ENCODE measurements around the gene TMEM139.
"Not testable (repeated sequence)": the region's sequence is repeated elsewhere in the genome, so short reads cannot be mapped to it uniquely, and the experiment has no call there.

TMEM139 gene

DNA sequence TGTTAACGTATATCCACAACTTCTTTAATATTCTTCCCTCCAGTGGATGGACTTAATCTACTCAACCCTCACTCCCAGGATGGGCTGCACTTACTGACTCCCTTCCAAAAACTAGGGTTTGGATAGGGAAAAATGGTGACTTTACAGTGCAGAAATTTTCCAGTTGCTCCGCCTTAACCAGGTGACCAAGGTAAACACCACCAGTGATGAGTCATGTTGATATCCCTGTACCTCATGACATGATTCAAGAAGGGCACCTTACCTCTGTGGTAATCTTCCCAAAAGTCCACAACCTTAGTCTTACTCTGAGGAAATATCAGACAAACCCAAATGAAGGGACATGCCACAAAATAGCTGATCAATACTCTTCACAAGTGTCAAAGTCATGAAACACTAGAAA is 25.0 kb upstream of the TMEM139 start:
- no peak for ATAC-seq
- no peak for DNase-seq

- no peak for DNase-seq
- no peak for ATAC-seq
These were observed 22.9 kb upstream of the TMEM139 start for GRCh38 chr7:143261901-143262300.

DNA sequence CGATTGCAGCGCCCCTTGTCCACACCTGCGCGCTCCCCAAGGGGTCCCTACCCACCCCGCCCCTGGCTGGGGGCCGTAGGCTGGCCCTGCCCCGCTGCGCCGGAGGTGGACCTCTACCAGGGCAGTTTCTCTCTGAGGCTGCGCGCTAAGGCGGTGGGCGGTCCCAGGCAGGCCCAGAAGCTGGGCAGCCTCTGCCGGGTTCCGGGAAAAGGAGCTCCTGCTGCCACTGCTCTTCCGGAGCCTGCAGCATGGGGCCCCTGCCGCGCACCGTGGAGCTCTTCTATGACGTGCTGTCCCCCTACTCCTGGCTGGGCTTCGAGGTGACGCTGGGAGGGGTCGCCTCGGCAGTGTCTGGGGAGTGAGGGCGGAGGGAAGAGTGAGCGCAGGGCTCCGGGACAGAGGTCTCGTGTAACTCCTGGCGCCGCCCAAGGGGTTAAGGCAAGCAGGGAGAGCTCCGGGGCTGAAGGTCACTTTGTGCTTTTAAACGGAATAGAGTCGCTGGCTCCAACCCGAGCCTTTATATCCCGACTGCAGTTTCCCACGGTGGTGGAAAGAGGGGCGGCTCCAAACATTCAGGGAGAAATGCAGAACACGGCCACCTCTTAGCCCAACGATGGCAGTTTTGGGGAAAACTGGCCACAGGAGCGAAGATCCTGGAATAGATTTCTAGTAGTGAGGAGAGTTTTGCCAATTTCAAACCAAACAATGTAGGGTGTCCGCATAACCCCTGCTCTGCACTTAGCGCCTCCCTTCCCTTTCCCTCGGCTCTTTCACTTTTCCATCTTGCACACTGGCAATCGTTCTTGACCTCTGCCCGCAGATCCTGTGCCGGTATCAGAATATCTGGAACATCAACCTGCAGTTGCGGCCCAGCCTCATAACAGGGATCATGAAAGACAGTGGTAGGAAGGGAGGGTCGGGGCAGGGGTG is 21.2 kb upstream of the TMEM139 start, which contains the start of gene GSTK1:
GSTK1 (plus strand) TSS at position 176 of the 930 bp plus-strand sequence; CDS start at position 249, 73 bp downstream.
- peak; percentile 98 for ATAC-seq
- peak; percentile 88 for DNase-seq

DNA sequence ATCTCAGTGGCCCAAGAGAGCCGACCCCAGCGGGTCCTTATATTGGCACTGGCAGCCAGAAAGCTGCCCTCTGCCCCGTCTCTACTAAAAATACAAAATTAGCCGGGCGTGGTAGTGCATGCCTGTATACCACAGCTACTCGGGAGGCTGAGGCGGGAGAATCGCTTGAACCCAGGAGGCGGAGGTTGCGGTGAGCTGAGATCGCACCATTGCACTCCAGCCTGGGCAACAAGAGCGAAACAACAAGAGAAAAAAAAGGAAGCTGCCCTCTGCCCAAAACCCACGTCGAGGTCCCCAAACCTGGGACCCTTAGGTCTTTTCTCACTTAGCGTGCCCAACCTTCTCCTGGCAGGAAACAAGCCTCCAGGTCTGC is 20.6 kb upstream of the TMEM139 start:
- not testable (repeated sequence) for DNase-seq, ATAC-seq

DNA sequence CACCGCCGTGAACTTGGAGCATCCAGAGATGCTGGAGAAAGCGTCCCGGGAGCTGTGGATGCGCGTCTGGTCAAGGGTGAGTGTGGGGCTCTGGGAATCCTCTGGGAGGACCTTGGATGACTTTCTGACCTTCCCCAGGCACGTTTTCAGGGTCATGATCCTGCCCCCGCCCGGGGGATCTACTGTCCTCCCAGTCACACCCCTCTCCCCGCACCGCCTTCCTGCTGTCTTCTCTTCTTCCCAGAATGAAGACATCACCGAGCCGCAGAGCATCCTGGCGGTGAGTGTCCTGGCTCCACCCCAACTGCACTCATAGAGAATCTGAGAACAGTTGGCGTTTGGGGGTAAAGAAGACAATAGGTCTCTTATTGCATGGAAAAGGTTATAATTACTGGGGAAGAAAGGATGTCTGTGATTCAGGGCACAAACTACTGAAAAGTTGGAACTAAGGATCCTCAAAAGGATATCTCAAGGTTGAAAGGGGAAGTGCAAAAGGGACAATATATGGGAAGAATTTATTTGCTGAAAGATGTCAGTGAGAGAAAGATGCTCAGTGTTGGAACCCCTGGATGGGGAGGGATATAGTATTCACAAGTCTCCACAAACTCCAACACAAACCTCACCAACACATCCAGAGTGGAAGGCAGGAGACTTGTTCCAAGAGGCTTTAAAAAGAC is 19.6 kb upstream of the TMEM139 start:
- DNase-seq, result no peak
- ATAC-seq, result no peak

GRCh38 chr7:143269251-143269650 is 15.5 kb upstream of the TMEM139 start:
- ATAC-seq (no peak), DNase-seq (no peak)

DNA sequence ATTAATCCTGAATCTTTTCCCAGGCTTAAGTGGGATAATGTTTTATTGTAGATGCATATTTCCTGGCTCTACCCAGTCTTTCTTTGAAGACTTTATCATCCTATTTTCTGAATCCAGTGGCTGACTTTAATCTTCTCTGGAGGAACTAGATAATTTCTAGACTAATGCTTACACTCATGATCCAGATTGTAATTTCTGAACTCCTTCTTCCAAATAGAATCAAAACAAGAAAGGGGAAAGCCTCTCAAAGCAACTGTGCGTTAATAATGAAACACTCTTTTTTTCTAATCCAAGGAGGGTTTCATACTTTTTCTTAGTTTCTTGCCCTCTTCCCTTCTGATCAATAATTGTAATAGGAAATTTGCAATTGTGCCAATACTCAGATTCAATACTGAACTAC is 13.5 kb upstream of the TMEM139 start:
- DNase-seq (no peak), ATAC-seq (no peak)

GRCh38 chr7:143272871-143273270 is 11.9 kb upstream of the TMEM139 start:
- DNase-seq, result no peak
- ATAC-seq, result no peak

DNA sequence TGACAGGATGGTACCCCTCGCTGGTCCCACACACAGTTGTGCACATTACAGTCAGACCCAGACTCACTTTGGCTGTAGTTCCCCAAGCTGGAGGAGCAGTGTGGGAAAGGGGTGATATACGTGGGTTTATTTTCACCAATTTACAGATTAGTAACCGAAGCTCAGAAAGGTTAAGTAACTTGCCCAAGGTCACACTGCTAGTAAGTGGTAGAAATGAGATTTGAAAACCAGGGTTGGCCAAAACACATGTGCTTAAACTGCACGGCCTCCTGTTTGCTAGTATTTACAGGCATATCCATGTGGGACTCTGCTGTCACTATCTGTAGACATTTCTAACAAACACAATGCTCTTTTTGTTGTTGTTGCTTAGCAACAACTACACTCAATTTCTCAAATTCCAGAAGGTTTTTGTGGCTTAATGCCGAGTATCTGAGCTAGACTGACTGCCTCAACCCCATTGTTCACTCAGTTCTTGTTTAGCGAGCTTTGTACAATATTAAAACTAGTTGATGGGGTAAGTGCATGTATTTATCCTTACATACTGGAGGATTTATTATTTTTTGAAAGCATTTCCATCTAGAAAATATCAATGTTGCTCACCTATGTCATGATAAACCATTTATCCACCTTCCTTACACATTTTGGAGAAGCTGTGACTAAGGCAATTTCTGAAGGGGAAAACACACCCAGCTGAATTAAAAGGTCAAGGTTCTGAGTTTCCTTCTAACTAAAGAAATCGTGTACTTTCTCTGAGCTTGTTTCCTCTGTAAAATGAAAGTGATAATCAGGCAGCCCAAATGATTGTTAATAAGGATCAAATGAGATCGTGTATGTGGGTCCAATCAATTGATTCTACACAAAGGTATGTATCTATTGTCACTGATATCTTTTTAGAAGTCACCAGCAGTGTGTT is 5.3 kb upstream of the TMEM139 start:
- DNase-seq, result no peak
- peak; percentile 78 for ATAC-seq

DNA sequence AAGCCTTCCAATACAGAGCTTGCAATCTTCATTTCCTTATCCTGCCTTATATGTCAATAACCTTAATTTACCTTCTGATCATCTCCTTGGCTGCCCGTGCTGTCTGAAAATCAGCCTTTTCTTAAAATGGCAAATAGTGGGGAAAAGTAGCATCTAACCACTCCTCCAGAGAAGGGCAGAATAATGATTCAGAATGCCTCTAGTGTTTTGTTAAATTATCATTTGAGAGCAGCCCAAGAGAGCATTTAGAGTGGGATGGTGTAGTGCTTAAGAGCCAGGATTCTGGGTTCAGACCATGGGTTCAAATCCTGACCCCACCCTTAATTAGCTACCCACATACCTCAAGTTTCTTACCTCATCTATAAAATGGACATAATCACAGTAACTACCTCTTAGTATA is 4.6 kb upstream of the TMEM139 start:
- peak; percentile 76 for ATAC-seq

DNA sequence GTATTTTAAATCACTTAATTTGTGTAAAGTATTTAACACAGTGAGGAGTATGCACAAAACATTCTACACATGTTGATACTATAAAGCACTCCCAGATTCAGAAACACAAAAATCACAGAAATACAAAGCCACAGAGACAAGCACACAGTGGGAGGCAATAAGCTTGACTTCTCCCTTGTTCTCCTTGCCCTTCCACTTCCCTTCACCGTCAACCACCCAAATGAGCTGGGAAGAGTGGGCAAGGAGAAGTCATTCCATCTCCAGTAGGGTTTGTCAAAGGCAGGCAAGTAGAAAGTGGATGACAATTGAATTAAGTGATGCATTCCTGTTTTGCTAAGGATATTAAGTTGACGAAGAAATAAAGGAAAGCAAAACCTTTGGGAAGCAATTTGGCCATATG is 4.2 kb upstream of the TMEM139 start:
- DNase-seq (no peak), ATAC-seq (no peak)

More for the DNA sequence above, 4.6 kb upstream of the TMEM139 start:
- DNase-seq, result no peak

- DNase-seq (no peak), ATAC-seq (no peak)
These were observed 3.2 kb upstream of the TMEM139 start for GRCh38 chr7:143281529-143281928.

DNA sequence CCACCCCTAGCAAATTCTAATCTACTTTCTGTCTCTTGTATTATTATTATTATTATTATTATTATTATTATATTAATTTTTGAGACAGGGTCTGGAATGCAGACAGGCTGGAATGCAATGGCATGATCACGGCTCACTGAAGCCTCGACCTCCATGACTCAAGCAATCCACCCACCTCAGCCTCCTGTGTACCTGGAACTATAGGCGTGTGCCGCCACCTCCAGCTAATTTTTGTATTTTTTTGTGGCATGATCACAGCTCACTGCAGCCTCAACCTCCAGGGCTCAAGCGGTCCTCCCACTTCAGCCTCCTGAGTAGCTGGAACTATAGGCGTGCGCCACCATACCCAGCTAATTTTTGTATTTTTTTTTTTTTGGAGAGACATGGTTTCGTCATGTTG is 2.6 kb upstream of the TMEM139 start:
- ATAC-seq (no peak), DNase-seq (no peak)

DNA sequence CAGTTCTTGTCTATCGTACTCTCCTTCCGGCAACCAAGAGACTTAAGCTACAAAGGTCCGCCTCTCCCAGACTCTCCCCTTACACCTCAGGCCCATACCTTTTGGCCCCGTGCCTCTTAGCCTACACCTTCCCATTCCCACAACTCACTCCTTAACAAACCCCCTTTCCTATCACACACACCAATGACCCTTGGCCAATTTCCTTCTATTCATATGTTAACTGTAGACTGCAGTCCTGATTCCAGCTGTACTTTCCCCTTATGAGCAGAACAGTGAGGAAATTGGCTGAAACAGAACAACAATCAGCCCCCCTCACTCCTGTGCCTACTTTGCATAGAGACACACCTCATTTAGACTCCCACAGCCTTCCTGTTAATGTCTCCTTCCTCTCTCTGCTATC is 1.4 kb upstream of the TMEM139 start:
- DNase-seq (no peak), ATAC-seq (no peak)

DNA sequence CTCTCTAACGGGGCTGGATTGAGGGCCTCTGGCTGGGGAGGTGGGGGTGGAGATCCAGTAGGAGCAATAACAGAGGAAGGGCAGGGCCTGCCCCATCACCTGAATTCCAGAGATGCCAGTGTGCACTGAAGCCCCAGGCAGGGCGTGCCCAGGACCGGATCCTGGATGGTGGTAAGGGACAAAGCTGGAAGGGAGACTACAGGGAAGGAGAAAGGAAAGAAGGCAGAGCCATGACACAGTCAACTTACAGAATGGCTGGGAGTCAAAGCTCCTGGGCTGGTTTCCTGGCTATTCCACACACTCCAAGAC is 666 bp downstream of the TMEM139 start:
- no peak for ATAC-seq
- DNase-seq, result no peak

- no peak for ATAC-seq
- DNase-seq, result no peak
These were observed 1.2 kb downstream of the TMEM139 start for GRCh38 chr7:143285806-143286521.

- no peak for DNase-seq
- ATAC-seq, result no peak
These were observed 1.7 kb downstream of the TMEM139 start for GRCh38 chr7:143286522-143286890.

DNA sequence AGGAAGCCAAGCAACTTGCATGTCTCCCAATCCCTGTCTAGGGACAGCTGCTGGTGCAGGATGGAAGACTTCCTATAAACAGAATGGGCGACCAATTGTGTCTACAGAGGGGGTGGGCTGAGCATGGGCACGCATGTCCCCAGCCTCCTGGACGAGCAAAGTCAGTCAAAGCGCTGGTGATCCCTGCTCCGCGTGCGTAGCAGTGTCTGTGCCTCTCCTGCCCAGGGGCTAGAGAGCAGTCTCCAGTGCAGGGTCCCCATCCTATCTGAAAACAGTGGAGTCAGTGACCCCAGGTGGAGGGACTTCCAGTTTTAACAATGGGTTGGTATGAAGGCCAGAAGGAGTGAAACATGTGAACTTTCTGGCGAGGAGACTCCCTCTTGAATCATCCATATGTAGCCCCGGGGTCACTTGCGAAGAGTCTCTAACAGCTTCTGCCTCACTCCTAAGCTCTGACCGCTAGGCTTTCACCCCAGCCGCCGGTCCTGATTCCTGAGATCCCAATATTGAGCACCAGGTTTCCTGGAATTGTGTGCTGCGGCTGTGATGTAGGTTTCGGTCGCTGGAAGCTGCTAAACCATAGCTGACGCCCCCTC is 2.7 kb downstream of the TMEM139 start:
- ATAC-seq (no peak), DNase-seq (no peak)

DNA sequence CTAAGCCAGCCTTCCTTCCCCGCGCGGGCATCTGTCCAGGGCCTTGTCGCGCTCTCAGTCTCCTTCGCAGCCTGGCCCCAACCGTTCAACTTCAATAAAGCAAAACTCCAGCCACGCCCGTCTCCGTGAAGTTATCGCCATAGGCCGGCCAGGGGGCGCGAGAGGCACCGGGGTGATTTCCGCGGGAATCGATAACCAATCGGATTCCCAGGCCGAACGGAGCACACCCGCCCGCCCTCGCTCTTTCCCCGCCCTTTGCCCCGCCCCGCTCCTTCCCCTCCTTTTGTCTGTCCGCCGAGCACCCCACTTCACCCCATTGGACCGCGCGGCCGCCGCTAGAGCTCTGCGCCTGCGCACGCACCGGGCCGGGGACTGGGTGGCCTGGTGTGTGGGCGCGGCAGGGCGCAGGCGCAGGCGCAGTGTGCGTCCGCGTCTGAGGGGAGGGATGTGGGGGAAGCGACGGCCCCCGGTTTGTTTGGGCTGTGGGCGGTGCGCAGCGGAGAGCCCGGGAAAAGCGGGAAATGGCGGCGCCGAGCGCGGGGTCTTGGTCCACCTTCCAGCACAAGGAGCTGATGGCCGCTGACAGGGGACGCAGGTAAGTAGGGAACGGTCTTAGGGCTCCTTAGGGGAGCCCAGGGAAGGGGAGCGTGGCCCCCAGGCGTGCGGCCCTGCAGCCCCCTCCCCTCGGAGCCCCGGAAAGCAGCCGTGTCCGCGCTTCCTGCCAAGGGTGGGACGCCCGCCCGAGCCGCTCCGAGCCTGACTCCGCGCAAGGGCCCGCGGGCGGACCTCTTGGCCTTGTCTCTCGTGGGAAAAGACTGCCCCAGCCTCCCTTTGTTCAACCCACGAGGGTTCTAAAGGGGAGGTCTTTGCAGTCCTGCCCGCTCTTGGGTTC is 3.4 kb downstream of the TMEM139 start, which contains the start of gene CASP2:
CASP2 (plus strand) TSS at position 417 of the 892 bp plus-strand sequence; CDS start at position 522, 105 bp downstream.
- peak; percentile 96 for ATAC-seq

GRCh38 chr7:143288836-143289235 is 4.1 kb downstream of the TMEM139 start:
- ATAC-seq, result no peak
- DNase-seq, result no peak

More for the DNA sequence above, 3.4 kb downstream of the TMEM139 start, which contains the start of gene CASP2:
- peak; percentile 99 for DNase-seq
